ENCODE measurements around the gene PPAN.

PPAN gene

DNA sequence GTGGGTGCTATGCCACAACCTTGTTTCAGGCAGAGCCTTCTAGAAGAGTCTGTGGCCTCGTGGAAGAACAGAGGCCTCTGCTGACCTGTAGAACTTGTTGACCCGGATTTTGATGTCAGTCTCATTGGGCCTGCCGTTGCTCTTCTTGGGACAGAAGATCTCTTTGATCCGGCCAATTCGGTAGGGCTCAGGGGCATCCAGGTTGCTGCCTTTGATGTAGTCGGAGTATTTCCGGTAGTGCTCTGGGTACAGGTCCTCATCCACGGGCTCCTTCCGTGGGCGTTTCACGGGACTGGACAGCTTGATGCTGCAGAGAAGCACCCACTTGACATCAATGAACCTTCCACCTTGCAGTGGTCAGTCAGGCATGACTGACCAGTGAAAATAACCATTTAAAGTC, 37.5 kb downstream of the PPAN start:
- no peak for TF ChIP-seq EZH2phosphoT487 (IDR thresholded peaks at IDR 0.05; ENCODE audit: low read depth)
- TF ChIP-seq, protein P1, sequence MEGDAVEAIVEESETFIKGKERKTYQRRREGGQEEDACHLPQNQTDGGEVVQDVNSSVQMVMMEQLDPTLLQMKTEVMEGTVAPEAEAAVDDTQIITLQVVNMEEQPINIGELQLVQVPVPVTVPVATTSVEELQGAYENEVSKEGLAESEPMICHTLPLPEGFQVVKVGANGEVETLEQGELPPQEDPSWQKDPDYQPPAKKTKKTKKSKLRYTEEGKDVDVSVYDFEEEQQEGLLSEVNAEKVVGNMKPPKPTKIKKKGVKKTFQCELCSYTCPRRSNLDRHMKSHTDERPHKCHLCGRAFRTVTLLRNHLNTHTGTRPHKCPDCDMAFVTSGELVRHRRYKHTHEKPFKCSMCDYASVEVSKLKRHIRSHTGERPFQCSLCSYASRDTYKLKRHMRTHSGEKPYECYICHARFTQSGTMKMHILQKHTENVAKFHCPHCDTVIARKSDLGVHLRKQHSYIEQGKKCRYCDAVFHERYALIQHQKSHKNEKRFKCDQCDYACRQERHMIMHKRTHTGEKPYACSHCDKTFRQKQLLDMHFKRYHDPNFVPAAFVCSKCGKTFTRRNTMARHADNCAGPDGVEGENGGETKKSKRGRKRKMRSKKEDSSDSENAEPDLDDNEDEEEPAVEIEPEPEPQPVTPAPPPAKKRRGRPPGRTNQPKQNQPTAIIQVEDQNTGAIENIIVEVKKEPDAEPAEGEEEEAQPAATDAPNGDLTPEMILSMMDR (IDR thresholded peaks at IDR 0.05; ENCODE audit: low read depth, low read length) = no peak
- H3K4me2 ChIP-seq (ENCODE audit: low read length) = no peak overlapping the region
- no peak overlapping the region for H2AFZ ChIP-seq (ENCODE audit: low read depth, low read length)
- peaks cover 83% of the 10 kb centered on the region for H3K36me3 ChIP-seq (replicated peaks; ENCODE audit: low read depth, low read length)
- H3K4me1 ChIP-seq (ENCODE audit: low read length) = no peaks in the 10 kb centered on the region
- no peaks in the 10 kb centered on the region for H4K20me1 ChIP-seq (ENCODE audit: insufficient read depth, low read length)
- no peak overlapping the region for H3K27ac ChIP-seq (ENCODE audit: low read length)
- H3K4me3 ChIP-seq (ENCODE audit: low read length) = no peak overlapping the region
- H3K9ac ChIP-seq (ENCODE audit: low read length) = no peak overlapping the region
- H3K79me2 ChIP-seq (ENCODE audit: low read length) = peaks cover 9% of the 10 kb centered on the region; the same call in 1 of the 2 replicates
- no peaks in the 10 kb centered on the region for H3K9me3 ChIP-seq (ENCODE audit: insufficient read depth, low read length)
- no peaks in the 10 kb centered on the region for H3K27me3 ChIP-seq (ENCODE audit: low read depth, low read length)

DNA sequence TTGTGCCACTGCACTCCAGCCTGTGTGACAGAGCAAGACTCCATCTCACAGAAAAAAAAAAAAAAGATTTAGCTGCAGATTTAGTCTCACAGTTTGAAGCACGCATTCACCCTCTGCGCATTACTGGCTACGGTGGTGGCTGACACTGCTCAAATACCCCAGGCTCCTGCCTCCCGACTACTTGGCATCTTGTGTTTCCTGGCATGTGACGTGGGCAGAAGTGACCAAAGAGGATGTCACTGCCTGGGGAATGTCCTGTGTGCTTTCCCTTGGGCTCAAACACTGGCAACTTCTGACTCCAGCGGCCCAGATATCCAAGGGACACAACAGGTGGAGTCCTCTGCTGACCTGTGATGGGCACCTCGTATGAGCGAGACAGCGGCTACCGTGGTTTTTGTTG, 38.2 kb downstream of the PPAN start:
- H3K27ac ChIP-seq (ENCODE audit: low read length) = no peak overlapping the region
- no peaks in the 10 kb centered on the region for H4K20me1 ChIP-seq (ENCODE audit: insufficient read depth, low read length)
- H3K36me3 ChIP-seq (replicated peaks; ENCODE audit: low read depth, low read length) = peaks cover 81% of the 10 kb centered on the region
- TF ChIP-seq, protein P1 (IDR thresholded peaks at IDR 0.05; ENCODE audit: low read depth, low read length) = no peak
- no peak for TF ChIP-seq EZH2phosphoT487 (IDR thresholded peaks at IDR 0.05; ENCODE audit: low read depth)
- H3K9me3 ChIP-seq (ENCODE audit: insufficient read depth, low read length) = no peaks in the 10 kb centered on the region
- H3K79me2 ChIP-seq (ENCODE audit: low read length) = peaks cover 9% of the 10 kb centered on the region; the same call in 1 of the 2 replicates
- H3K4me3 ChIP-seq (ENCODE audit: low read length) = no peak overlapping the region
- no peaks in the 10 kb centered on the region for H3K4me1 ChIP-seq (ENCODE audit: low read length)
- no peaks in the 10 kb centered on the region for H3K27me3 ChIP-seq (ENCODE audit: low read depth, low read length)
- H3K4me2 ChIP-seq (ENCODE audit: low read length) = no peak overlapping the region
- H3K9ac ChIP-seq (ENCODE audit: low read length) = no peak overlapping the region
- H2AFZ ChIP-seq (ENCODE audit: low read depth, low read length) = no peak overlapping the region

DNA sequence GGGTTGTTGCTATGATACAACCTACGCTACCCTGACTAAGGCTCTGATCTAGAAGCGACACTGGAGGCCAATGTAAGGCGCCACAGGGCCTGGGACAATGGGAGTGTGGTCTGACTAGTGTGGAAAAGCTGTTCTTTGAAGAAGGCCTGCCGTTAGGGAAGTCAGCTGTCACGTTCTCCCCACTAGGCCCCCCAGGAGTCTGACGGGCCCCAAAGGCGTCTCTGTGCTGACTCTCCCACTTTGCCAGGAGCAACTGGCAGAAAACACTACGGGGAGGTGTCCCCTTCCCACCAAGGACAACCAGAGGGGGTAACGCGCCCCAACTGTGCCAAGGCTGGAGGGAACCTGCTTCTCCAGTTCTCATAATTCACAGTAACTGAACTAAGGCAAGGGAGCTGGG, 38.9 kb downstream of the PPAN start:
- Histone ChIP-seq H3K9ac (ENCODE audit: low read length) (no peak overlapping the region), H3K4me2 (ENCODE audit: low read length) (no peak overlapping the region), H3K27me3 (ENCODE audit: low read depth, low read length) (no peaks in the 10 kb centered on the region), H3K4me3 (ENCODE audit: low read length) (no peak overlapping the region), H2AFZ (ENCODE audit: low read depth, low read length) (no peak overlapping the region), H3K4me1 (ENCODE audit: low read length) (no peaks in the 10 kb centered on the region), H3K36me3 (replicated peaks; ENCODE audit: low read depth, low read length) (peaks cover 81% of the 10 kb centered on the region), H3K27ac (ENCODE audit: low read length) (no peak overlapping the region), H3K79me2 (ENCODE audit: low read length) (peaks cover 9% of the 10 kb centered on the region; the same call in 1 of the 2 replicates), H4K20me1 (ENCODE audit: insufficient read depth, low read length) (no peaks in the 10 kb centered on the region), H3K9me3 (ENCODE audit: insufficient read depth, low read length) (no peaks in the 10 kb centered on the region)
- no peak for TF ChIP-seq EZH2phosphoT487 (IDR thresholded peaks at IDR 0.05; ENCODE audit: low read depth)

DNA sequence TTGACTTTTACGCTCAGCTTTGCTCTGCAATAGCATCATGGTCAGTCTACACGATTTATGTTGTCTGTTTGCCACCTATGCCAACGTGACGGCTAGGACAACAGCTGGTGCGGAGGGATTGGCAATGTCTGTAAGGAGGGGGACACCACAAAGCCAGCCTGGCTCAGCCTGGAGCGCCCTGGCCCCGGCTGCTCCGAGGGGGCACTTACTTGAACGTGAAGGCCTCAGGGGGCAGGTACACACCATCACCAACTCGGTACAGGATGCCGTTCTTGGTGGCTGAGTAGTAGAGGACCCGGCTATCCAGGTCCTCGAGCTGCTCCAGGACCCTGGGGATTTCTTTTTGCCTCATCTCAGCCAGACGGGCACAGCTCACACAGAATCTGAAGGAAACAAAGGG, 40.0 kb downstream of the PPAN start:
- H3K9me3 ChIP-seq (ENCODE audit: insufficient read depth, low read length) = no peaks in the 10 kb centered on the region
- no peak overlapping the region for H3K27ac ChIP-seq (ENCODE audit: low read length)
- no peaks in the 10 kb centered on the region for H3K4me1 ChIP-seq (ENCODE audit: low read length)
- H3K4me3 ChIP-seq (ENCODE audit: low read length) = no peak overlapping the region
- no peak overlapping the region for H3K9ac ChIP-seq (ENCODE audit: low read length)
- TF ChIP-seq, protein P1 (IDR thresholded peaks at IDR 0.05; ENCODE audit: low read depth, low read length) = no peak
- TF ChIP-seq EZH2phosphoT487 (IDR thresholded peaks at IDR 0.05; ENCODE audit: low read depth) = no peak
- peaks cover 9% of the 10 kb centered on the region; the same call in 1 of the 2 replicates for H3K79me2 ChIP-seq (ENCODE audit: low read length)
- H3K27me3 ChIP-seq (ENCODE audit: low read depth, low read length) = no peaks in the 10 kb centered on the region
- peaks cover 83% of the 10 kb centered on the region for H3K36me3 ChIP-seq (replicated peaks; ENCODE audit: low read depth, low read length)
- no peak overlapping the region for H2AFZ ChIP-seq (ENCODE audit: low read depth, low read length)
- H3K4me2 ChIP-seq (ENCODE audit: low read length) = no peak overlapping the region
- H4K20me1 ChIP-seq (ENCODE audit: insufficient read depth, low read length) = no peaks in the 10 kb centered on the region

Data from OCI-LY3 (cell line).